ENCODE measurements around the gene CEACAM1. TPM values are rescaled to one million over a fixed set of nuclear protein-coding genes. Genes with fewer than 3 reads are reported as not detected.

CEACAM1 gene
- total RNA-seq, 1 experiment from 2014 or later: 2.4 TPM

GRCh38 chr19:42477933-42478332, 50.3 kb downstream of the CEACAM1 start:
- no peaks in the 10 kb centered on the region for H3K9me3 ChIP-seq (ENCODE audit: control insufficient read depth, insufficient read depth, low read depth, low read length)
- CTCF ChIA-PET: no interaction called here

GRCh38 chr19:42477117-42477516, 51.2 kb downstream of the CEACAM1 start:
- H3K9me3 ChIP-seq (ENCODE audit: control insufficient read depth, insufficient read depth, low read depth, low read length): no peaks in the 10 kb centered on the region
- no TSS peak for BruUV-seq (replicated peaks)
- H3K4me1 ChIP-seq (ENCODE audit: control insufficient read depth, insufficient read depth, low read length): no peaks in the 10 kb centered on the region; the same call in 1 of the 2 replicates
- POLR2A ChIA-PET: no interaction called here
- intact Hi-C loops (cut with micrococcal nuclease; ENCODE audit: unreplicated experiment) (no loop called here), in situ Hi-C loops (cut with HindIII; ENCODE audit: low pct_unique_long_range_greater_than_20kb, low sequenced_read_pairs) (no loop called here)
- DNase-seq (ENCODE audit: low read depth, low spot score): no peak
- CTCF ChIA-PET: no interaction called here
- no peaks in the 10 kb centered on the region for H3K27me3 ChIP-seq (ENCODE audit: control insufficient read depth, insufficient read depth, low read length)
- TF ChIP-seq TCF7L2 (IDR thresholded peaks at IDR 0.05; ENCODE audit: low read depth, low read length) (no peak), REST (IDR thresholded peaks at IDR 0.05; ENCODE audit: insufficient read depth in 1 of 2, low read depth in 2 of 2, low read length in 1 of 2) (no peak), CTCF (IDR thresholded peaks at IDR 0.05) (no peak), SIN3A (IDR thresholded peaks at IDR 0.05; ENCODE audit: borderline replicate concordance, insufficient read depth, low read depth, low read length) (no peak), POLR2AphosphoS5 (IDR thresholded peaks at IDR 0.05; ENCODE audit: low read depth, low read length) (no peak)
- H3K27ac ChIP-seq (ENCODE audit: low read length): no peak overlapping the region
- H3K4me3 ChIP-seq (ENCODE audit: low read depth in 2 of 2, low read length in 2 of 2): no peak overlapping the region
- no peak for ATAC-seq
- H3K36me3 ChIP-seq (ENCODE audit: control insufficient read depth, insufficient read depth, low read length): no peaks in the 10 kb centered on the region

More at GRCh38 chr19:42477933-42478332, 50.3 kb downstream of the CEACAM1 start:
- no TSS peak for BruUV-seq (replicated peaks)
- no peak for TF ChIP-seq TCF7L2 (IDR thresholded peaks at IDR 0.05; ENCODE audit: low read depth, low read length)
- no peak for TF ChIP-seq POLR2AphosphoS5 (IDR thresholded peaks at IDR 0.05; ENCODE audit: low read depth, low read length)
- no peak for TF ChIP-seq SIN3A (IDR thresholded peaks at IDR 0.05; ENCODE audit: borderline replicate concordance, insufficient read depth, low read depth, low read length)
- no peak for TF ChIP-seq CTCF (IDR thresholded peaks at IDR 0.05)
- TF ChIP-seq REST (IDR thresholded peaks at IDR 0.05; ENCODE audit: insufficient read depth in 1 of 2, low read depth in 2 of 2, low read length in 1 of 2): no peak
- DNase-seq (ENCODE audit: low read depth, low spot score) (no peak), ATAC-seq (no peak)
- H3K27me3 ChIP-seq (ENCODE audit: control insufficient read depth, insufficient read depth, low read length): no peaks in the 10 kb centered on the region
- no peak overlapping the region for H3K27ac ChIP-seq (ENCODE audit: low read length)
- no peak overlapping the region for H3K4me3 ChIP-seq (ENCODE audit: low read depth in 2 of 2, low read length in 2 of 2)
- no peaks in the 10 kb centered on the region for H3K36me3 ChIP-seq (ENCODE audit: control insufficient read depth, insufficient read depth, low read length)
- in situ Hi-C loops (cut with HindIII; ENCODE audit: low pct_unique_long_range_greater_than_20kb, low sequenced_read_pairs): no loop called here
- intact Hi-C loops (cut with micrococcal nuclease; ENCODE audit: unreplicated experiment): no loop called here
- POLR2A ChIA-PET: no interaction called here
- no peaks in the 10 kb centered on the region; the same call in 1 of the 2 replicates for H3K4me1 ChIP-seq (ENCODE audit: control insufficient read depth, insufficient read depth, low read length)
